HG03558 (cell line): ENCODE measurements around the gene MOSMO.
"Not testable (repeated sequence)": the region's sequence is repeated elsewhere in the genome, so short reads cannot be mapped to it uniquely, and the experiment has no call there.

ENCODE experiments used
- ATAC-seq: cut with Tn5 transposase; IDR thresholded peaks from one replicate; pipeline ENCODE4 v1.9.1; 2021; ENCODE audit warnings: moderate number of reproducible peaks; ENCODE audit not compliant: unreplicated experiment; ENCODE audit errors: extremely low read depth

MOSMO gene

DNA sequence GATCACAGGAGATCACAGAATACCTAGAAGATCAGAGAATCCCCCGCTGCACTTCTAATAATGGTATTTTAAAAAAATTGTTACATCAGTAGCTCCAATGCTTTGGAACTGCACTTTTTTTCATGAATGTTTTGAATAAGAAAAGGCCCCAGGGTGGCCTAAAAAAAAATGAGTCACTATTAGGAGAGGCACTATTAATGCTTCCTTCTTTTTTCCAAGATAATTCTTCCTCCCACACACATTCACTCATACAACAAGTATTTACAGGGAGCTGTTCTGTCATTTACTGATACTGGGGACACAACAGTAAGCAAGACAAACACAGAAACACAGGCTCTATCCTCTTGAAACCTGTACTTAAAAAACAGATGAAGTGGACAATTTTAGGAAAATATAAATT, 6.3 kb upstream of the MOSMO start:
- no peak for ATAC-seq

DNA sequence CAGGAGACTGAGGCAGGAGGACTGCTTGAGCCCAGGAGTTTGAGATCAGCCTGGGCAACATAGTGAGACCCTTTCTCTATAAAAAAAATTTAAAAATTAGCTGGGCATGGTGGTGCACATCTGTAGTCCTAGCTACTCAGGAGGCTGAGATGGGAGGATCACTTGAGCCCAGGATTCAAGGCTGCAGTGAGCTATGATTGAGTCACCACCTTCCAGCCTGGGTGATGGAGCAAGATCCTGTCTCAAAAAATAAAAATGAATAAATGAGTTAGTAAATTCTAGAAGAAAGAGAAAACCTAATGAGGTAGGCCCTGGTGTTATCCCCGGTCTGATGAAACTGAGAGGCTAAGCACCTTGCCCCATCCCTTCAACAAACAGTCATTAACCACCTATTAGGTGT, 5.9 kb upstream of the MOSMO start:
- ATAC-seq: not testable (repeated sequence)

DNA sequence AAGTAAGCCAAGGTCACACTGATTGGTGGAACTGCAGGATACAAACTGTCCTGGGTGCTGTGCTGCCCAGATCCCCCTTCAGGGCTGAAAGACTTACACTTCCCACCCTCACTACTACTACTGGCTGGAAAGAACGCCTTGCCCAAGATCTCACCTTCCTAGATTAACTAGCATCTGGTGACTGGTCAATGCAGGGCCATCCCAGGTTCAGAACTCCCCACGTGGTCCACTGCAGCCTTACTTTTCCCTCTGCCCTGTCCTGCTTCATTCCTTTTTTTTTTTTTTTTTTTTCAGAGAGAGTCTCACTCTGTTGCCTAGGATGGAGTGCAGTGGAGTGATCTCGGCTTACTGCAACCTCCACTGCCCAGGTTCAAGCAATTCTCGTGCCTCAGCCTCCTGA, 4.7 kb upstream of the MOSMO start:
- ATAC-seq: no peak

DNA sequence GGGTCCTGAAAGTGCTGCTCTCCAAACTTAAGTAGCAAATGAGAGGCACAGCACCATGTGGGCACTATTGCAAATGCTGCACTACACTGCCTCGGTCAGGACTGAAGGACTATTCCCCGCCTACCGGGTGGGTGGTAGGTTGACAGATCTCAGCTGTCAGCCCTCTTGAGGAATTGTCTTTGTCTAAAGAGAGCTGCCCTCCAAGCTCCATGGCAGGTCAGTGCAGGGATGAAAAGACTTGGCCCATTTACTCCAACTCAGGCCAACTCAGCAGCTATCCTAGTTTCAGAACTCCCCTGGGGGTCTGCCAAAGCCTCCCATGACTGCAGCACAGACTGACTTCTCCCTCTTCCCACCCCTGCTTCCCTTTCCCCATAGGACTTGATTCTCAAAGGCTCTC, 3.6 kb upstream of the MOSMO start:
- ATAC-seq: no peak

DNA sequence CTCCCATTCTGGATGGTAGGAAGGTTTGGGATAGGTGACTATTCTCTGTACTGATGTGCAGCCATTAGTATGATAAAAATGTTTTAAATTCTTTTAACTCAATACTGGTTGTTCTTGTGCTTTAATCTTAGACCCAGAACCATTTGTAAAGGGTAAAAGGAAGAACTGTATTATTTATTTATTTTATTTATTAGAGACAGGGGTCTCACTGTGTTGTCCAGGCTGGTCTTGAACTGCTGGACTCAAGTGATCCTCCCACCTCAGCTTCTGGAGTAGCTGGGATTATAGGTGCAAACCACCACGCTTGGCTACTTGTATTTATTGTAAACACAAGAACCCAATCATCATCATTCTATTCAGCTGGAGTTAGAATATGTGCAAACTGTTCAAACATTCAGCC, 2.2 kb upstream of the MOSMO start:
- ATAC-seq: no peak

DNA sequence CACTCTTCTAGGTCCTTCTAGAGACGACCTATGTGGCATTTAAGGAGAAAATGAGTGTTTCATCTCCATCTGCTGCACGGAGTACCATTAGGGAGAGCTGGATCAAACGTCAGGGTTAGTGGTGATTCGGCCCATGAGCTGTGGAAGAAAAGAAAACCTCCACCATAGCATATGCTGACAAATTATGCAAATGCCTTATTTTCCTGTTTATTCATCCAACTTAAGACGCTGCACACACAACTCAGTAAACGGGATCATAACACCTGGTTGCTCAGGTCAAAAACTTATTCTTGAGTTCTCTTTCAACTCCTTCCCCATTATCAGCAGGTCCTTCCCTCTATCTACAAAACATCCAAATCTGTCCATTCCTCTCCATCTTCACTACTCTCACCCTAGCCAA, 1.3 kb upstream of the MOSMO start:
- ATAC-seq: no peak

DNA sequence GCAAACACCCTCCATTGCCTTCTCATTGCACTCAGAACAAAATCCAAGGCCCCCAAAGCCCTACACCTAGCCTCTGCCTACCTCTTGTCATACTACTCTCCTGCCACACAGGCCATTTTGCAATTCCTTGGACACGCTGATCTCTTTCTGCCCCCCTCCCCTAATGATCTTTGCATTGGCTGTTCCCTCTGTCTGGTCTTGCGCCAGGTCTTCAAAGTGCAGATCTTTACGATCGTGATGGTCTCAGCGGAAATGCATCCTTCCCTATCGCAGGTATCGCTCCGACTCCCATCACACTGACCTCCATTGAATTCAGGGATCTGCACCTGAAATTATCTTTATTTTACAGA, 777 bp upstream of the MOSMO start:
- ATAC-seq: no peak

DNA sequence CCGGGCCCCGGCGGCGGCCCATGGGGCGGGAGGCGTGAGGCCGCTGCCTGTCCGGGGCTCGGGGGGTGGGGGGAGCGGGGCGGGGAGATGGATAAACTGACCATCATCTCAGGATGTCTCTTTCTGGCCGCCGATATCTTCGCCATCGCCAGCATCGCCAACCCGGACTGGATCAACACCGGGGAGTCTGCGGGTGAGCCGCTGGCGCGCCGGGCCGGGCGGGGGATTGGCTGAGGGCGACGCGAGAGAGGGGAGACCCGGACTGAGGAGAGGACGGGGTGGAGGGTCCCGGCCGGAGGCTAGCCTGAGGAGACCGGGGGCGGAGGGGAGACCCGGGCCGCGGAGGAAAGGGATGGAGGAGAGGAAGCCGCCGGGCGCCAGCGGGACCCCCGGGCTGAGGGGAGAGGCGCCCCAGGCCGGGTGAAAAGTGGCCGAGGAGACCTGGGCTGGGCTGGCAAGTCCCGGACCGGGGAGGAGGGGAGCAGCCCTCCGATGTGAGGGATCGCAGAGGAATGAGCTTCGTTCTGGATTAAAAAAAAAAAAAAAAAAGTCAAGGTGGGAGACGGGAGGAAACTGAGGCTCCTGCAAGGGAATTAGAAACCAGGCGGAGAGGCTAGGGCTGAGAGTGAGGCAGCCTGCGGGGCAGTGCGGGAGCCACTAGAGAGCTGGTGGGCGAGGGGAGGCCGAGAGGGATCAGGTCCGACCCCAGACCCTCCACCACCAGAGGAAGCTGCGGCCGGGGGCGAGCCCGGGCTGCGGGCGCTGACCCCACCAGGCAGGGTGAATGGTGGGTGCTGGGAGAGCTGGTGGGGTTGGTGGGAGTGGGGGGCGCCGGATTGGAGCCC, 526 bp downstream of the MOSMO start:
- ATAC-seq: no peak

DNA sequence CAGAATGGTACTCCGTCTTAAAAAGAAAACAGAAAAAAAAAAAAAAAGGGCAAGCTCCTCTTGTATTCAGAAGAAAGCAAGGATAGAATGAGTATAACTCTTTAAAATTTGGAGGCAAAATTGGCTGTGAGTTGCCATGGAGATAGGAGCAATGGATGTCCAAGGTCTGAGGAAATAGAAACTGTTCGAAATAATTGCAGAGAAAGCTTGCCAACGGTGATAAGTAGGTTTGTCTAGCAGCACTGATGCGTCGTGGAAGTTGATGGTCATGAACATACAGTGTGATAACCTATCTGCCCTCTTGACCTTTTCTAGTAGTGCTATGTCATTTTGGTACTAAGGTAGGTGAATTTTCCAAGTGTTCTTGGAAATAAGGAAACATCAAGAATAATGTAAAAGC, 3.0 kb downstream of the MOSMO start:
- ATAC-seq: no peak

DNA sequence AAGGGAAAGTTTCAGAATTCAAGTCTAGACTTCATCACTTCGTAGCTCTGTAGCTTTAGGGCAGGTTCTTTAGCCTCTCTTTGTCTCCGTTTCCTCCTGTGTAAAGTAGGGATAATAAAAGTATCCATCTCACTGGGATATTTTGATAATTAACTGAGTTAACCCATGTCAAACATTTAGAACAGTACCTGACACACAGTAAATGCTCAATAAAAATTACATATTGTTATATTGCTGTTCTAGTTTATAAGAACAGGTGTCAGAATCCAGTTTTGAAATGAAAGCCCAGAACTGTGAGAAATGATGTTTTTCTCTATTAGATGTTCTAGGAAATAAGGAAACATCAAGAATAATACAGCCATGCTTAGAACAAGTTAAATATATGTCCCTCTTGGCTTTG, 4.3 kb downstream of the MOSMO start:
- ATAC-seq: no peak

DNA sequence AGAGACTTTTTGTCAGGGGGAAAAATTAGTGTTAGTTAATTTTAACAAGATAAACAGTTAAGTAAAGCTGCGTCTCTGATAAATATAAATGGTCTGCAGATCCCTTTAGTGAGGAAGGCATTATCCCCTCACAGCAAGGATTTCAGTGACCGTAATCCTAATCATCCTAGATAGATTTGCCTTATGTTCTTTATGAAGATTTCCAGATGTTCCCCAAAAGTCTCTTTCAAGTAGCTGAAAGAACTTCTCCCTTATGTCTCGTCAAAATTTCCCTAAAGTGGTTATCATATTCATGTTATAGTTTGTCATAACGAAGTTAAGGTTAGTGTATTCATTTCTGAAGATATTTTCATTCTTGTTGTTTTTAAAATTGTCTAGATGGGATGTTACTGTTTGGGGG, 5.6 kb downstream of the MOSMO start:
- no peak for ATAC-seq

DNA sequence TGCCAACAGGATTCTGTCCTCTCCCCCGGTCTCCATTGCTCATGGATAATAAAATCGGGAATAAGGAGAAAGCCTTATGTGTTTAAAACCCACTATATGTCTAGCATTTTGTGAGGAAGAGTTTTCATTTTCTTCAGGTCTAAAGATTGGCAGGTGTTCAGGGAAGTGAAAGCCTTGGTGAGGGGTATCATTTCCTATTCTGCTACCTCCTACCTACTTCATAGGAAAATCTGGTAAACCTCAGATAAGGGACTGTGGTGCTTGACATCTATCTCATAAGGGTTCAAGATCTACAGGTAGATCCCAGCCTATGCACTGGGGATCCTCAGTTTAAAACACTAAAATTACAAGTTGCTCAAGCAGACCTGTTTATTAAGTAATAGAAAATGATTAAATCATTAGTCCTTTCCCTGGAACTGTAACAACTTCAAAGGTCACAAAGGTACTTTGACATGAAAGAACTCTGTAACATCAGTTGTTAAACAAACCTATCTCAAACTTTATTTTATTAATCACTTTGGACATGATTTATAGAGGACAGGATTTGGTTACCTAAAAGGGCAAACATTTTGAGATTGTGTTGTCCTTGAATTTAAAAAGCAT, 6.5 kb downstream of the MOSMO start:
- no peak for ATAC-seq

DNA sequence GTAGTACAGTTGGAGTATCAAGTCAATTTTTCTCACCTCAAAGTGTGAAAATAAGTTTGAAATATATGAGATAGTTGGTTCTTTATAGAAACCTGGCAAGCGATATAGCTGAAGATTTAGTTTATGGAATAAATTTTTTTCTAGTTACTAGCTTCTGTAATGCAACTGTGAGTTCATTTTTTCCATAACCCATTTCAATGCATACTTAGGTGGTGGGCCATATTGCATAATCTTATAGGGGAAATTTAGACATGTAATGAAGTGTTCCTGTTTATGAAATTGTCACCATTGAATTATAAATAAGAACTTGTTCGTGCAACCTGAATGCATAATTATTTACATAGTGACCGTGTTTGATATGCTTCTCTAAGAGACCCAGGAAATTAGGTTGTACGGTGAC, 9.0 kb downstream of the MOSMO start:
- ATAC-seq: no peak

DNA sequence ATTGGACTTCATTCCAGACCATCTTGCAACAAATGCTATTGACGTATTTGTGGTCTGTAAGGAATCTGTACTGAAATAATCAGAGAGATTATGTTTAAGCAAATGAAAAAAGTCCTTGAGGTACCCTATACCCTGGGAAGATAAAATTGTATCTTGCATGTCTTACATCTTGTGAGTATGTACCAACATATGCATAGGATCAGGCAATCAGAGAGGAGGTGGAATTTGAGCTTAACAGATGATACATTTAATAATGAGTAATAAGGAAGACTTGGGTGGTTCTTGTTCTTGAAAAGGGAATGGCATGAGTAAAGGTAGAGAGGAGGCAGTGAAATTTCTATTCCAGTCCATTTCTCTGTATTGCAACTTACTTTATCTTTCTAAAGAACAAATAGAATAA, 10.6 kb downstream of the MOSMO start:
- ATAC-seq: no peak

DNA sequence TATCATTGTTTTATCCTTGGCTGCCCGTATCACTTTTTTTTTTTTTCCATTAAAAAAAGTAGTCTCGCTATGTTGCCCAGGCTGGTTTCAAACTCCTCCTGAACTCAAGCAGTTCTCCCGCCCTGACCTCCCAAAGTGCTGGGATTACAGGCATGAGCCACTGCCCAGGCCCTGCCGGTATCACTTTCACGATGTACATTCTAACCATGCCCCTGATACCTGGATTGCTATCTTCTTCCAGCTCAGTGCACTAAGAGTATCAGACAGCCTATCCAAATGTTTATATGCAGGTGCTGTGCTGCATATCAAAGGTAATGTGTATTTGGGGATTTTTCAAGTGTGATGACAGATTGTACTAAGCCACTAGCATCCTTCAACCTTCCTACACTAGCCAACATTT, 14.2 kb downstream of the MOSMO start:
- ATAC-seq: no peak

DNA sequence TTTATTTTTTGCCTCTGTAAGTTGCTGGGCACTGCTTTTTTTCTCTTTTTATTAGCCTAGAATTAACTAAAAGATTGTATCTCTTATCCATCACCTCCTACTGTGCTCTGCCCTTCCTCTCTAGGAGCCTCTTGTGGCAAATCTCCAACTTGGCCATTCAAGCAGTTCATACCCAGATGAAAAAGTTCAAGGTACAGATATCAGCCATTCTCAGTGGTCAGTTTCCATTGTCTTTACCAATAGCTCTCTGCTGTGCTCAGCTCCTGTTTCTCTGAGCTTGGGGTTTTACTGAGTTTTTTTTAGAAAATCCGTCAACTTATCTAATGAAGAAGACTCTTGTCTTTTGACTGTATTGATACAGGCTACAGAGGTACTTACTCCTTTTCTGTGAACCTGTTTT, 15.6 kb downstream of the MOSMO start:
- ATAC-seq: no peak

DNA sequence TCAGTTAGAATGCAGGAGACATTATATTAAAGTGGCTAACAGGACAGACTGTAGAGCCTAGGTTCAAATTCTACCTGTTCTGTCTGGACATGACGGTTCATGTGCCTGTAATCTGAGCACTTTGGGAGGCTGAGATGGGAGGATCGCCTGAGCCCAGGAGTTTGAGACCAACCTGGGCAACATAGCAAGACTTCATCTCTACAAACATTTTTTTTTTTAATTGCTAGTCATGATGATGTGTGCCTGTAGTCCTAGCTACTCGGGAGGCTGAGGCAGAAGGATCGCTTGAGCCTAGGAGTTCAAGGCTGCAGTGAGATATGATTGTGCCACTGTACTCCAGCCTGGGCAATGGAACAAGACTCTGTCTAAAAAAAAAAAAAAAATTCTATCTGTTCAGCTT, 16.9 kb downstream of the MOSMO start:
- ATAC-seq: not testable (repeated sequence)

DNA sequence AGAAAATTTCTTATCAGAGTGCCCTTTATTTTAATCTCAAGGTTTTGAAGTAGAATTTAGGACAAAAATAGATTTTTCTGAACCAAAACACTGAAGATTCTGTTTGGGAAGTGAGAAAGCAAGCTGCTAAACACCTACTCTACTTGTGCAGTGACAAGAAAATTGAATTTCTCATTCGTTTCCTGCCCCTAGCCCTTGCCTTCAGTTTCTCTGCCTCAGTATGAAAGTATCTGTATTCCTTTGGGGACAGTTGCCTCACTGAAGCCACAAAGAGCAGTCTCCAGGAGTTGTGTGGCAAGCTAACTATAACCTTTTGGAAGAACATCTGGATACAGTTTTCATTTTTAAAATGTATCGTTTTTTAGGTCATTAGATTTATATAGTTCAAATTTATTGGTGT, 19.7 kb downstream of the MOSMO start:
- no peak for ATAC-seq

DNA sequence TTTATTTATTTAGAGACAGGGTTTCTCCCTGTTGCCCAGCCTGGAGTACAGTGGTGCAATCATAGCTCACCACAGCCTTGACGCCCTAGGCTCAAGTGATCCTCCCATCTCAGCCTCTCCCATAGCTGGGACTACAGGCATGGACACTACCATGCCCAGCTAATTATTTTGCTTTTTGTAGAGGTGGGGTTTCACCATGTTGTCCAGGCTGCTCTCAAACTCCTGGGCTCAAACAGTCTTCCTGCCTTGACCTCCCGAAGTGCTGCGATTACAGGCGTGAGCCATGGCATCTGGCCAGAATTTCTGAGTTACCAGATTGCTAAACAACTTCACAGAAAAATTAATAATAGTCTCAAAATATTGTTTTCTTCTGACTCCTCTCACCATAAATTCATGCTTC, 21.7 kb downstream of the MOSMO start:
- ATAC-seq: no peak

DNA sequence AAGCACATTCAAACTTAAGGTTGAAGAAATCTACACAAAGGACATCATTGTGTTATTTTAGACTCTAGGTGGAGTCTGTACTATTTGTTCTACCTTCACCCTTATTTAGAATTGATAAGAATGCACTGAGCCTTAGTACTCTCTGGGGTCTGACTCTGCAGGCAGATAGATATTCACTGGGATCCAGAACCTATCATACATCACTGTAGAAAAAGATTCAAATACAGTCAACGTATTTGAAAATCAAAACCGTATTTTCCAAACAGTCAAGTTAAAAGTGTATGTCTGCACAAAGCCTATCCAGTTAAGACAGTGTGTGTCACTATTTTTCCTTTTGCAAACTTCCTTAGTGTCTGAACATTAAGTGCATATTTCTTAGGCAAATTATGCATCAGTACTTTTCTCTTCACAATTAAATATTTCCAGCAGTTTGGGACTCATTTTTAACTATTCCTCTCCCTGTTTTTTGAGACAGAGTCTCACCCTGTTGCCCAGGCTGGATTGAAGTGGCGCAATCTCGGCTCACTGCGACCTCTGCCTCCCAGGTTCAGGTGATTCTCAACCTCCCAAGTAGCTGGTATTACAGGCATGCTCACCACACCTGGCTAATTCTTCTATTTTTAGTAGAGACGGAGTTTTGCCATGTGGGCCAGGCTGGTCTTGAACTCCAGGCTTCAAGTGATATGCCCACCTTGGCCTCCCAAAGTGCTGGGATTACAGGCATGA, 22.3 kb downstream of the MOSMO start:
- no peak for ATAC-seq

DNA sequence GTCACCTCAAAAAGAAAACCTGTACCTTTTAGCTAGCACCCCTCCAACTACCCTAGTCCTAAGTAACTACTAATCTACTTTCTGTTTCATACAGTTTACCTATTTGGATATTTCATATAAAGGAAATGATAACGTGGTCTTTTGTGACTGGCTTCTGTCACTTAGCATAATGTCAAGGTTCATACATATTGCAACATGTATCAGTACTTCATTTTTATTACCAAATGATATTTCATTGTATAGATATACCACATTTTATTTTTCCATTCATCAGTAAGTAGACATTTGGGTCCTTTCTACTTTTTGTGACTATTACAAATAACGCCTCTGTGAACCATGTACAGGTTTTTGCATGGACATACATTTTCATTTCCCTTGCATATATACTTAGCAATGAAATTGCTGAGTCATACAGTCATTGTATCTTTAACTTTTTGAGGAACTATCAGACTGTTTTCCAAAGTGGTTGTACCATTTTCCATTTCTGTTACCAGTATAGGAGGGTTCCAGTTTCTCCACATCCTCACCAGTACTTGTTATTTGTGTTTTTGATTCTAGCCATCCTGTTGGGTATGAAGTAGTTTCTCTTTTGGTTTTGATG, 23.7 kb downstream of the MOSMO start:
- no peak for ATAC-seq
